Mammary epithelial cell (primary cell): ENCODE results near the gene KCND3.

Experiments
- CTCF ChIP-seq, 2 donors: IDR thresholded peaks in 1 of 2; conservative IDR thresholded peaks in 1 of 2; 2 replicates each; pipeline ENCODE4 v1.5.1; 2011 to 2012; ENCODE audit warnings: inconsistent platforms in 2 of 2, low read length in 2 of 2, mild to moderate bottlenecking in 2 of 2, control low read depth in 1 of 2, low read depth in 1 of 2; ENCODE audit not compliant: insufficient read depth in 1 of 2; ENCODE audit errors: extremely low read depth in 1 of 2
- EZH2 ChIP-seq: IDR thresholded peaks from 2 replicates; pipeline ENCODE4 v1.6.1; 2012; ENCODE audit warnings: low read length, inconsistent platforms, borderline replicate concordance

GRCh38 chr1:111747947-111748346, 241.5 kb downstream of the KCND3 start:
- TF ChIP-seq CTCF (conservative IDR thresholded peaks at IDR 0.05 in 1 of 2, IDR thresholded peaks at IDR 0.05 in 1 of 2; ENCODE audit: extremely low read depth in 1 of 2, insufficient read depth in 1 of 2, low read depth in 1 of 2, low read length in 2 of 2) (no peak), EZH2 (no peak)
